Measurements from ENCODE around the gene SLC2A1.

SLC2A1 gene

GRCh38 chr1:42982641-42983040 lies 24.0 kb upstream of the SLC2A1 start:
- CTCF ChIA-PET: no interaction called here
- DNase-seq (ENCODE audit: extremely low spot score): no peak
- POLR2A ChIA-PET: no interaction called here
- no peak for TF ChIP-seq PKNOX1 (IDR thresholded peaks at IDR 0.05)
- TF ChIP-seq ZNF384 (IDR thresholded peaks at IDR 0.05): no peak
- TF ChIP-seq LEF1 (IDR thresholded peaks at IDR 0.05; ENCODE audit: borderline replicate concordance): no peak

- TF ChIP-seq FOXA1 (IDR thresholded peaks at IDR 0.05): no peak
- no peak for TF ChIP-seq SP1 (IDR thresholded peaks at IDR 0.05)
- TF ChIP-seq ZNF384 (IDR thresholded peaks at IDR 0.05): no peak
- no peak for TF ChIP-seq TARDBP (IDR thresholded peaks at IDR 0.05)
- TF ChIP-seq LEF1 (IDR thresholded peaks at IDR 0.05; ENCODE audit: borderline replicate concordance): no peak
- TF ChIP-seq SUZ12 (IDR thresholded peaks at IDR 0.05): no peak
- no peak for TF ChIP-seq HDGF (IDR thresholded peaks at IDR 0.05; ENCODE audit: borderline replicate concordance)
- no peak for TF ChIP-seq ARNT (IDR thresholded peaks at IDR 0.05)
- TF ChIP-seq L3MBTL2 (conservative IDR thresholded peaks at IDR 0.05): no peak
- TF ChIP-seq BHLHE40 (IDR thresholded peaks at IDR 0.05; ENCODE audit: borderline replicate concordance): no peak
- TF ChIP-seq FOXK2 (IDR thresholded peaks at IDR 0.05): no peak
- no peak for TF ChIP-seq CTBP1 (IDR thresholded peaks at IDR 0.05; ENCODE audit: borderline replicate concordance)
- TF ChIP-seq ELF4 (IDR thresholded peaks at IDR 0.05): no peak
- no peak for TF ChIP-seq PKNOX1 (IDR thresholded peaks at IDR 0.05)
- POLR2A ChIA-PET: no interaction called here
- CTCF ChIA-PET: no interaction called here
- DNase-seq (ENCODE audit: extremely low spot score): no peak
Measured at GRCh38 chr1:42981871-42982270, 23.2 kb upstream of the SLC2A1 start.

- CTCF ChIA-PET: no interaction called here
- POLR2A ChIA-PET: no interaction called here
- TF ChIP-seq BHLHE40 (IDR thresholded peaks at IDR 0.05; ENCODE audit: borderline replicate concordance) (no peak), ARNT (IDR thresholded peaks at IDR 0.05) (no peak), TARDBP (IDR thresholded peaks at IDR 0.05) (no peak), PKNOX1 (IDR thresholded peaks at IDR 0.05) (no peak), FOXA1 (IDR thresholded peaks at IDR 0.05) (no peak), FOXM1 (IDR thresholded peaks at IDR 0.05; ENCODE audit: borderline replicate concordance) (no peak), ELF4 (IDR thresholded peaks at IDR 0.05) (no peak), FOXK2 (IDR thresholded peaks at IDR 0.05) (no peak), ZNF384 (IDR thresholded peaks at IDR 0.05) (no peak), HDGF (IDR thresholded peaks at IDR 0.05; ENCODE audit: borderline replicate concordance) (no peak), SUZ12 (IDR thresholded peaks at IDR 0.05) (no peak), L3MBTL2 (conservative IDR thresholded peaks at IDR 0.05) (no peak), CTBP1 (IDR thresholded peaks at IDR 0.05; ENCODE audit: borderline replicate concordance) (no peak), LEF1 (IDR thresholded peaks at IDR 0.05; ENCODE audit: borderline replicate concordance) (no peak)
- no peak for DNase-seq (ENCODE audit: extremely low spot score)
Measured at GRCh38 chr1:42981255-42981805, 22.7 kb upstream of the SLC2A1 start.

- ChIA-PET CTCF (no interaction called here), POLR2A (no interaction called here)
- TF ChIP-seq ELF4 (IDR thresholded peaks at IDR 0.05) (no peak), FOXK2 (IDR thresholded peaks at IDR 0.05) (no peak), HDGF (IDR thresholded peaks at IDR 0.05; ENCODE audit: borderline replicate concordance) (no peak), PKNOX1 (IDR thresholded peaks at IDR 0.05) (no peak), SP1 (IDR thresholded peaks at IDR 0.05) (no peak), BHLHE40 (IDR thresholded peaks at IDR 0.05; ENCODE audit: borderline replicate concordance) (no peak), FOXM1 (IDR thresholded peaks at IDR 0.05; ENCODE audit: borderline replicate concordance) (no peak), TARDBP (IDR thresholded peaks at IDR 0.05) (no peak), ARNT (IDR thresholded peaks at IDR 0.05) (no peak), LEF1 (IDR thresholded peaks at IDR 0.05; ENCODE audit: borderline replicate concordance) (no peak)
- DNase-seq (ENCODE audit: extremely low spot score): no peak
Measured at GRCh38 chr1:42979896-42980800, 21.5 kb upstream of the SLC2A1 start.

GRCh38 chr1:42979036-42979430 lies 20.4 kb upstream of the SLC2A1 start:
- no peak for DNase-seq (ENCODE audit: extremely low spot score)
- ChIA-PET POLR2A (no interaction called here), CTCF (no interaction called here)
- TF ChIP-seq ELF4 (IDR thresholded peaks at IDR 0.05): no peak

- POLR2A ChIA-PET: no interaction called here
- TF ChIP-seq SUZ12 (IDR thresholded peaks at IDR 0.05): no peak
- no peak for TF ChIP-seq BHLHE40 (IDR thresholded peaks at IDR 0.05; ENCODE audit: borderline replicate concordance)
- TF ChIP-seq ZNF384 (IDR thresholded peaks at IDR 0.05): no peak
- no peak for TF ChIP-seq ARNT (IDR thresholded peaks at IDR 0.05)
- TF ChIP-seq FOXM1 (IDR thresholded peaks at IDR 0.05; ENCODE audit: borderline replicate concordance): no peak
- TF ChIP-seq ELF4 (IDR thresholded peaks at IDR 0.05): no peak
- no peak for TF ChIP-seq NFRKB (IDR thresholded peaks at IDR 0.05)
- no peak for TF ChIP-seq FOXK2 (IDR thresholded peaks at IDR 0.05)
- CTCF ChIA-PET: no interaction called here
- DNase-seq (ENCODE audit: extremely low spot score): no peak
Measured at GRCh38 chr1:42978317-42979035, 19.8 kb upstream of the SLC2A1 start.
